Left hindlimb (tissue), 1 donor: ENCODE data around the gene TMEM178B.
"Not testable (repeated sequence)": the region's sequence is repeated elsewhere in the genome, so short reads cannot be mapped to it uniquely, and the experiment has no call there.

Experiments
- DNase-seq: peaks from one replicate; pipeline ENCODE4 v3.0.0-alpha.2; 2018

Gene TMEM178B

DNA sequence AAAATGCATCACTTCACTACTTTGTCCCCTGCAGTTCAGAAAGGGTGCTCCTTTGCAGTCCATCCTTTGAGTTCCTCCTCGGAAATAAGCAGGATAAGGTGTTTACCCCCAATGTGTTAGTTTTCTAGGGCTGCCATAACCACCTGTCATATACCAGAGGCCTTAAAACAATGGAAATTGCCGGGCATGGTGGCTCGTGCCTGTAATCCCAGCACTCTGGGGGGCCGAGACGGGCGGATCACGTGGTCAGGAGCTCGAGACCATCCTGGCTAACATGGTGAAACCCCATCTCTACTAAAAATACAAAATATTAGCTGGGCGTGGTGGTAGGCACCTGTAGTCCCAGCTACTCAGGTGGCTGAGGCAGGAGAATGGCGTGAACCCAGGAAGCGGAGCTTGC, 330.0 kb downstream of the TMEM178B start:
- DNase-seq: not testable (repeated sequence)

DNA sequence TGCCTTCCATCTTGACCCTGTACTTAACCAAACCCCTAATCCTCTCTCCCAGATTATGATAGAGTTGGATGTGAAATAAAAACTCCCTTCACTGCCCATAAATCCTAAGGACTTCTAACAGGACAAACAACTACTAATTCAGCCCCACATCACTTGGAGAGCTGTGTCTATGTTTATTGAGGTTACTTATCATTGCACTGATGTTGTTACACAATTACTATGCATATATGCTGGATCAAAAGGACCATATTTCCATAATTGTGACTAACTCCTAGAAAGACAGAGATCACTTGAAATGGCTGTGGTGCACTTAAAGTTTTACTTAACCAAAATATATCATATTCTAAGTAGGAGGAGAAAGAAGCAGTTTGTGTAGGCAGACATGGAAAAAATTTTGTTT, 332.5 kb downstream of the TMEM178B start:
- DNase-seq: no peak

DNA sequence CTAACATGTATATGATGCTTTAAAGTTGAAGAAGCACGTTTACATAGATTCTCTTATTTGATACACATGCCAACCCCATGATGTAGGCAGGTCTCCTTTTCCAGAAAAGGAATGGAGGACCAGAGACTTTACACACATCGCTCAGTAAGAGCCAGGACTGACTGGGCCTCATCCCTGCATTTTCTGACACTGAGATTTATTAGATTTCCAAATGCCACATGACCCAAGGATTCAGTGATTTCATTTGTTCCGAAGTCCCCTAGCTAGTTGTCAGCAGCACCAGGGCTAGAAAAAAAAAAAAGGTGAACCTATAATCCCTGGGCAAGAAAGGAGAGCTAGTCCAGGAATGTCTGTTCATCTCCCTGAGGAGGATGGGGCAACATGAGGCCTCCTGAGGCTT, 334.0 kb downstream of the TMEM178B start:
- DNase-seq: no peak

DNA sequence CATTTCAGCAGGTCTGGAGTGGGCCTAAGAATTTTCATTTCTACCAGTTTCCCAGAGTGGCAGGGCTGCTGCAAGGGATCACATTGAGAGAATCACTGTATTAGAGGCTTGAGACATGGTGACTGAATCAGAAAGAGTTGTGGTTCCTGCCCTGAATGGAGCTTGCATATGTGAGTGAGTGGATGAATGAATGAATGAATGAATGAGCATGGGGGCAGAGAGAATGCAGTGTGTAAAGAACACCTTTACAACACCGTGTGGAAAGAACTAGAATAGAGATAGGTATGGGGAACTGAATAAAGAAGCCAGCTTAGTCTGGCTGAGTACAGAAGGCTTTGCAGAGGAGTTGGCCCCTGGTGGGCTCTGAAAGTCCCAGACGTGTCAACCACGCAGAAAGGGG, 334.6 kb downstream of the TMEM178B start:
- DNase-seq: no peak

DNA sequence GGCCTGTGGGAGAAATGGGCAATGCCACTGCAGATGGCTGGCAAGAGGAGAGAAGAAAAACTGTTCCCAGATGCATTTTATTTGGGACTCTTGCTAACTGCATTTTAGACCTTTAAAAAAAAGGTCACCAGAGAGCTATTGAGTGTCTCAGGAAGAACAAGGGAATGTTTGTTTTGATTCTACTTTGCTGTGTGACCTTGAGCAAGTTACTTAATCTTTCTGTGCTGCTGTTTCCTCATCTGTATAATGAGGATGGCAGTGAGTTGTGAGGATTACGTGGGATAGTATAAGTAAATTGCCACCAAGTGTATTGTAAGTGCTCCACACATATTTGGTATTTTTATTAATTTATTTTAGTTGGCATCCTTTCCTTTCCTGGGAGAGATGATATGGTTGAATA, 335.4 kb downstream of the TMEM178B start:
- DNase-seq: no peak

DNA sequence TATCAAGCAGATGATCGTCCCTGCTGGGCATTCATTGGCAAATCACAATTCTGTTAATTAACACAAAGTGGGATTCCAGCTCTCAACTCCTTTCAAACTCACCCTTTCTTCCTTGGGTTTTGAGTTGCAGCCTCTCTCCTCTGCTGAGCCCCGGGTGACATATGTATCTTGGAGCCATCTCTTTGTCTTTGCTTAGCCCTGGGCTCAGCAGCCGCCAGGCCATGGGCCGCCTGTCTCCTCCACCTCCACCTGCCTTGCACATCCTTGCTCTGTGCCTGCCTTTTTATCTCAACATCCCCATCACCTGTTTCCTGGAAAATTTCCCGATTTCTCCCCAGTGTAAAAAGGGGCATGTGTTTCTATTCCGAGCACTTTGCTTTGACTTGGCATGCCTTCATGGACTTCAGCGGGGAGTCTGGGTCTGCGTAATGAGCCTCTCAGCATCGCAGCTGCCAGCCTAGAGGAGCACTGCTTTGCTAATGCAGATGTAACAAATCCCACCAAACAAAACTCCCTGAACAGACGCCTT, 336.0 kb downstream of the TMEM178B start:
- DNase-seq: no peak

DNA sequence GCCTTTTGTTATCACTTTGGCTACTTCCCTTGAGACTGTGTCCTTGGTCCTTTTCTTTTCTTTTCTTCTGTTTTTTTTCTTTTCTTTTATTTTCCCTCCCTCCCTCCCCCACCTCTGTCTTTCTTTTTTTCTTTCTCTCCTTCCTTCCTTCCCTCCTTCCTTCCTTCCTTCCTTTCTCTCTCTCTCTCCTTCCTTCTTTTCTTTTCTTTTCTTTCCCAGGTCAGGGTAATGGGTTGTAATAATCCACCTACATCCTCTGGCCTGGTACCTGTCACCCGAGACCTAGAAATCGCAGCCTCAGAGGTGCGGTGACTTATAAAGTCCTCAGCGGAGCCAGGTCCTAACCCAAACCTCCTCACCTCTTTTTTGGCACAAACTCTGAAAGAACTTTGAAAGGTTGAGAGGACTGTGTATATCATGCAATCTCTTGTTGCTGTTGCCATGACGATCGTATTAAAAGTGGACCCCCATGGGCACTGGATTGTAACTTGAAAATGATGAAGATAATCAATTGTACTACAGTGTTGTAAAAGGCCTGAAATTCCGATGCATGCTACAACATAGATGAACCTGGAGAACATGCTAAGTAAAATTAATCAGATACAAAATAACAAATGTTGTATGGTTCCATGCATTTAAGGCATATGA, 336.6 kb downstream of the TMEM178B start:
- no peak for DNase-seq

DNA sequence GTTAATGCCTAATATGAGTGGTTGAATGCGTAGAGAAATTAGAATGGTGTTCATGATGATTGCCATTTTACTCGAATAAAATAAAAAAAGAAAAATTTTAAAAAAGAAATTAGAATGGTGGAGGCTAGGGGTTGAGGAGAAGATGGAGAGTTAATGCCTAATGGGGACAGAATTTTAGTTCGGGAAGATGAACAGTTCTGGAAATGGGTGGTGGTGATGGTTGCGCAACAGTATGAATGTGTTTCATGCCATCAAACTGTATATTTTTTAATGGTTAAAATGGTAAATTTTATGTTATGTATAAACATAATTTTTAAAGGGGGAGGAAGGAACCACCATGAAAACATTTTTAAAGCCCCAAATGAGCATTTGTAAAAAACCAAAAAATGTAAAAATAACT, 337.3 kb downstream of the TMEM178B start:
- no peak for DNase-seq

DNA sequence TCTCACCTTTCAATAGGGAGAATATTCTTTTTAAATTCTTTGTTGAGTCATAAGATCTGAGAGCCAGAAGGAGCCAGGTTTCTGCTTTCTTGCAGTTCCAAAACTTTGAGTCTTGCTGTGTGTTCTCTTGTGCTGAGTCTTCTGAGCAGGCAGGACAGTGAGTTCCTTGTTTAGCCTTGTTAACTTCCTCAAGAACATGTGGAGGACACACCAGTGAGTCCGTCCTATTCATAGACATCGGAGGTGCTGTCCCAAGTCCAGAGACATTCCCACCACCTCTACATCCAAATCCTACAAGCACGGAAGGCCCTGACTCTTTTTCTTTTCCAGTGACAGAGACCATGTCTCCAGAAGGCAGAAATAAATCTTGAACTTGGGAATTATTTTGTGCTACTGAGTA, 342.1 kb downstream of the TMEM178B start:
- DNase-seq: no peak

DNA sequence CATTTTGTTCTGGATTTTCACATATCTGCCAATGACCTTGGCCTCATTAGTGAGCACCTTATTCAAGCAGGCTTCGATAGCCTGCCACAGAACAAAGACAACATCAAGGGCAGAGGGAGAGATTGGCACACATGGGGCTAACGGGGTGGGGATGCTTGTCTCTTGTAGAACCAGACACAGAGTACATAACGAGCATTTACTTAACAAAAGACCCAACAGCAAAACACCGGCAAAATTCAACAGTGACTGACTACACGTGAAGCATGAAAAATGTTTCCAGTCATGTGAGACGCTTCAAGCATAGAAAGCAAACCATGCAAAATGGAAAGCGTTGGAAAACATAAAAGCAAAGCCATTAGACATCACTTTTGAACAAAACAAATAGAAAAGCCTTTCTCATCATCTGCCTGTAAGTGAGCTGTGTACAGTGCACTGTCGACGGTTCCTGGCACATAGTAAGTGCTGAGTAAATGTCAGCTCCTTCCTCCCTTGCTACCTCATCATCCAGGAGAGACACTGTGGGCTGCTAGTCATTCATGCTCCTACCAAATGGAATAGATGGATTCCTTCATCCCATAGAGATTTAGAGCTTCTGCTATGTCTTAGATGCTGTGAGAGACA, 342.9 kb downstream of the TMEM178B start:
- DNase-seq: no peak

DNA sequence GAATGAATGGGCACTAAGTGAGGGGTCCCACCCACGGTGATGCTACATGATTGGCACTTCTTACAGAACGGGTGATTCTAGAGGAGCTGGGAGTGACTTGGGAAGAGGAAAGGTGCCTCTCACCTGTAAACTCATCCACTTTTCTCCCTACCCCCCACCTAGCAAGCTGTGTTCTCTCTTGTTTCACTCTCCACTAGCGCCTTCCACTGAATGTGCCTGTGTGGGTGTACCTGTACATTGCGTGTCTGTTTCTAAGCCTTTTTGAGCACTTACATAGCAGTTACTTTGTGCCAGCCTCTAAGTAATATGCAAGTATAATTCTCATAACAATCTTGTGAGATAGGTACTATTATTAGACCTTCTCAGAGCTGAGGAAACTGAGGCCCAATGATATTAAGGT, 343.6 kb downstream of the TMEM178B start:
- no peak for DNase-seq

DNA sequence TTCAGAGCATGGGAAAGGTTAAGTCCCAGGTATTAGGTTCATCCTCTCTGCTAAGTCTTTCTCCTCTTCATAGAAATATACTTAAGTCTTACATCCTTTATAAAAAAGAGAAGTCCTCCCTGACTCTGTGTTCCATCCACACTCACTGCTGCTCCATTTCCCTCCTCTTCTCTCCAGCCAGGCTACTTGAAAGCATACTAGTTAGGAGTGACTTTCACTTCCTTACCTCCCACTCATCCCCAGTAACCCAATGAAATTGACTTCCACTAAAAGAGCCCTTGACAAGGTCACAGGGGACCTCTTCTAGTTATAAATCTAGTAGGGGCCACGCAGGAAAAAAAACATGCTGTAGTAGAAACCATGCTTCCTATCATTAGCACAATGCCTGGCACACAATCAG, 344.2 kb downstream of the TMEM178B start:
- no peak for DNase-seq

DNA sequence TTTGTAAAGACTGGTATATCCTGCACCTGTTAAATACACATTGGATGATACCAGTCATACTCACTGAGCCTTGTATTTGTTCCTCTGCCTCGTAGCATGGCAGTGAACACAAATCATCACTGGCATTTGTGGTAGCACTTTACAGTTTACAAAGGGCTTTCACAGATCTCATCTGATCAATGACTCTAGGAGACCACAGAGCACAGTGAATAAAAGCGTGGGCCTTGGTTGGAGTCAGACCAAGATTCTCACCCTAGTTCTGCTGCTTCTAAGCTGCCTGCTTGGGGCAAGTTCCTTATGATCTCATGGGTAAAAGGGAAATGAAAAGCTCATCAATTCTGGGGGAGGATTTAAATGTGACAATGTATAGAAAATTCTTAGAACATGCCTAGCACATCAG, 347.4 kb downstream of the TMEM178B start:
- no peak for DNase-seq

DNA sequence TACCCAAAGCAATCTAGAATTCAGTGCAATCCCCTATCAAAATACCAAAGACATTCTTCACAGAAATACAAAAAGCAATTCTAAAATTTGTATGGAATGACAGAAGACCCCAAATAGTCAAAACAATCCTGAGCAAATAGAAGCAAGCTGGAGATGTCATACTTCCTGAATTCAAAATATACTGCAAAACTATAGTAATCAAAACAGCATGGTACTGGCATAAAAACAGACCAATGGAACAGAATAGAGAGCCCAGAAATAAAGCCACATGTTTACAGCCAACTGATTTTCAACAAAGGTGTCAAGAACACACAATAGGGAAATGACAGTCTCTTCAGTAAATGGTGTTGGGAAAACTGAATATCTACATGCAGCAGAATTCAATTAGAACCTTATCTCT, 353.3 kb downstream of the TMEM178B start:
- no peak for DNase-seq

DNA sequence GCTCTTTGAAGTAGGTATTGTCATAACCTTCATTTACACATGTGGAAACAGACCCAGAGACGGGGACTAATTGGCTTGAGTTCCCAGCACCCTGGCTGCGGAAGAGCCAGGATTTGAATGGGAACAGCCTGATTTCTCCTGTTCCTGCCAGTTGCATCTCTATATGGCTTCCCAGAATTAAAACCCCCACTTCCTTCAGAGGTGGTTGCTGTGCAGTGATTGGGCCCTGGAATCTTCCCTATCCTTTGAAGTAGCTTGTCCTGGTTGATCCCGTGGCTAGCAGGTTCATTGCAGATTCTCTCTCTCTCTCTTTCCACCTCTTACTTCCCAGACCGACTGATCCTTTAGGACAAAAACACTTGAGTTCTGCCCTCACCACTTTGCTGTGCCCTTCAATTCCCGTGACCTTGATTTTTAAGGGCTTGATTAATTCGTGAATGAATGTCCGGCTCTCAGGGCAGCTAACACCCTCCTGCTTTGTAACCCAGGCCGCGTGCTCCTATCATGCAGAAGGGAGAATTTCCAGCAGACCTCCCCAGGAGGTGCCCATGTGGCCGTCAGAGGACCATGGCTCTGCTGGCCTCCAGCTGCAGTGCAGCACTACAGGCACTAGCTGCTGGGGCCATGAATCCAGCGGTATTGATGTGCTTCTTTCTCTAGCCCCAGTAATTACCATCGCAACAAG, 356.7 kb downstream of the TMEM178B start:
- no peak for DNase-seq

DNA sequence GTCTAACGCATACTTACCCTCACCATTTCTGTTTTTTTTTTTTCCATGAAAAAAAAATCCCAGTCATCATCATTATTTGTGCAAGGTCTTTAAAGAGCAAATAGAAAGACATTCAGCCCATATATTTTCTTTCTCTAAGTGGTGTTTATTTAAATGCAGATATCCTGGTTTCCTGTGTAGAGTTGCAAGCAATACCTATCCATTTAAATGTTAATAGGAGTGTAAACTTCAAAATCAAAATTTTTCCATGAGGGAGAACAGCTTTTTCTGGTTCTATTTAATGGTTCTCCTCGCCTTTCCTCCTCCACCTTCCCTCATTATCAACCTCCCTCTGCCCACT, 357.2 kb downstream of the TMEM178B start:
- DNase-seq: no peak

DNA sequence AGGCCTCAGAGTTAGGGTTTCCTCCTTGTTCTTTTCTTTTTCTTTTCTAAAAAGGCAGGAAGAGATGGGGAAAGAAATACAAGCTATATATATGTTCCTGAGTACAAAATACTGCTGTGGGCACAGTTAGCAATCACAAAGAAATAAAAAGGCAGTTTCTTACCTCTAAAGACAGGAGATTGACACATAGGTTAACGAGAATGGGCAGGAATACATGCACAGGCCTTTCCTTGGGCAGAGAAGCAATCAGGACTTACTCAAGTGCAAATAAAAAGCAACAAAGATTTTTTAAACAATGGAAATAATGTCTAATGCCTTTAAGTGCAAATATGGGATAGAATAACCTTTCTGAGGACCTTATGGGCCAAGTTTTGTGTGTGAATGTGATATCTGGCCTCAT, 357.8 kb downstream of the TMEM178B start:
- DNase-seq: no peak

DNA sequence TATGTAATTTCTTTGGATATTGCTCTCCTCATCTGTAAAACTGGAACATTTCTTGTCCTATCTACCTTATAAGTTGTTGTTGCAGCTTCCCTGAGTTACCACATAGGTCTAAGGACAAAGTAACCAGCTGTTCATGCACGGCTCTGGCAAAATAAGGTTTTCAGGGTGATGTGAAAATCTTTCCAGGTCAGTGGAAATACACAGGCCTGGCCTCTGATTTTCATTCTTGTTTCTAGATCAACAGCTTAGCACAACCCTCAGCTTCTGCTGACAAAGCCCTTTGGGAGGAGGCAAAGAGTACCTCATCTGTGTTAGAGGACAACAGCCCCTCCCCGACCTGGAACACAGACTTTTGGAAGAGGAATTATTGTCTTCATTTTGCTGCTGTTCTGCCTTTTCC, 359.8 kb downstream of the TMEM178B start:
- DNase-seq: no peak

DNA sequence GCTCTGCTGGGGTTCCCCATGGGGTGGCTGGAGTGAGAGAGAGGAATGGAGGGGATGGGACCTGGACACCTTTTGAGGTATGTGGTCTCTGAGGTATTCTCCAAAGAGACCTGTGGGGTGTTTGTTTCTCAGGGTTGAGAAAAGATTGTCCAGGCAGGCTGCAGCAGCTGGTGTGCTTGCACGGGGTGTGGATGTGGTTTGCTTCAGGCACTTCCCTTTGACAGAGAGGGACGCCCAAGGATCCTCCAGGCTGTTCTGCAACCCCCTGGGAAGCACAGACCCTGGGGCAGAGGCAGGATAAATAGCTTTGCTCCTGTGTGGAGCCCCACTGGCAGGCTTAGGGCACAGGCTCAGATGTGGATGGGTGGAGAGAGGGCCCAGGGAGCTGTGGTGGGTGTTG, 362.3 kb downstream of the TMEM178B start:
- DNase-seq: no peak

DNA sequence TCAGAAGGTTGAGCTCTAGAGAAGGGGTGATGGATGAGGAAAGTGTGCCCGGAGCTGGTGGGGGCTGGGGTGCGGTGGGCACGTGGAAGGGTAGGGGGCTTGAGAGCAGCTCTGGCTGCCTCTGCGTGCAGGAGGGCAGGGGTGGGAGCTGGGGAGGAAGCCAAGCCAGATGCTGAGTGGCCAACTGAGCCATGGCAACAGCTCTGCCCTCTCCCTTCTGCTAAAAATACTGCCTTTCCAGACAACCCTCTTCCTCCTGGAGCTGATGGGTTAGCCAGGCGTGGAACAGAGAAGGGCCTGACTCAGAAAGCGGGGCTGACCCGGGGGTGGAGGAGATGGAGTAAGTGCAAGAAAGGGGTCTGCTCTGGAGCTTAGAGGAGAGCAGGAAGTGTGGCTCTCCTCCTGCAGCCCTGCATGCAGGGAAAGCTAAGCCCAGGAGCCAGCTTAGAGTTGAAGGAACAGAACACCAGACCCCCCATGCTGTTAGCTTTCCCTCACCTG, 362.8 kb downstream of the TMEM178B start:
- DNase-seq: no peak

DNA sequence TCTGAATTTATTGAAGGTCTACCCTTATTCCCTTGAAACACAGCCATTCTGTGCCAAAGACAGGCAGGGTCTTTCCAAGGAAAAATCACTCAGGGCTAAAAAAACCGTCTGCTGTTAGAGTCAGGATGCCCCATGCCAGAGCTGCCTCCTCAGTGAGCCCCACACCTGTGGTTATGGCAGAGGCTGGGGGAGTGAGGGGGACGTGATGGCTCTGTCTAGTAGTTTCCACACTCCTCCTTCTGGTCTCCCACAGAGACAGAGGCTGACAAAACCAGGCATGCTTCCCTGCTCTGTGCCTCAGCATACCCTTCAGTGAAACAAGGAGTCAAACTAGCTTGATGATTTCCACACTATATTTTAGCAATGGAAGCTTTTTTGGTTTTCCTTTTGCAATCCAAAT, 365.3 kb downstream of the TMEM178B start:
- no peak for DNase-seq

DNA sequence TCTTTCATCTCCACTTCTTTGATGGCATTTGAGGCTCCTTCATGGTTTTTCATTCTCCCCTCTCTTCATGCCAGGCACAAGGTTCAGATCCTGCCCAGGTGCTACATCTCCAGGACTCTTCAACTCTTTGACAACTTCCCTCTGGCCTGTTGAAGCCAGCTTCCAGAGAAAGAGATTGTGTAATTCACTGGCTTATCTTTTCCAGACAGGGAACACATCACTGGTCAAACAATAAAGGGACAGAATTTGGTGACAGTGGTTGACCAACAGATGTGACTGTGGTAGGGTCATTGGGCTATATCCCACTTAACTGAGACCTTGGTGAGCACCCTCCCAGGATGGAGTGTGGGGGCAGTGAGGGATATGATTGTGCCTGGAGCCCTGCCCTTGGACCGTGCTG, 365.9 kb downstream of the TMEM178B start:
- DNase-seq: no peak

DNA sequence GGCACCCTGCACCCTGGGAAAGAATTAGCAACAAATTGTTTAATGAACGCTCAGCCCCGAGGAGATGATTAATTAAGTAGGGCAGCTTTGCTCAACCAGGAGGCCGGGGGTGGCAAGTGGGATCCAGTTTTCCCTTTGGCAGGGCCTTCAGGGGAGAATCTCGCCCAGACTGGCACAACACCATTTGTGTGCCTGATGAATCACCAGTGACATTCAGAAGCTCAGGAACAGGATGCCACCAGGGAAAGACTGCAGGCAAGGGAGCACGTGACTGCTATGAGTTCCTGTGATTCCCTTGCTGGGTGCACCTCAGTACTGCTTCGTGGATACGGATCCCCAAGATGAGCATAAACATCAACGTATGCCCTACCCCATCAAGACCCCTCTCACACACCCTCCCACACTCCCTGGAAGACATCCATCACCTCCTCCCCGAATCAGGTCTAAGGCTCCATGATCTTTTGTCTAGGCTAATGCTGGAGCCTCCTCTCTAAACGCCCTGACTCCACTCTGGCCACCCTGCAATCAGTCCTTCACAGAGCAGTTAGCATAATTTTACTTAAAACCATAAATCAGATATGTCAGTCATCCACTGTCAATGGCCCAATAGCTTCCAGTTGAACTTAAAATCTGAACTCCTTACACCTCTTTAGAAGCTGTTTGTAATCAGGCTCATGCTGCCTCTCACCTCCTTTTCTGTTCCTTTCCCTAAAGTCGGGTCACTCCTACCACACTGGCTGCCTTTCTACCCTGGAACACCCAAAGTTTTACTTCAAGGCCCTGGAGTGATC, 368.2 kb downstream of the TMEM178B start:
- no peak for DNase-seq
